Upper lobe of left lung (tissue), 4 donors: ENCODE measurements around the gene PARVB.

ENCODE experiments used
- POLR2A ChIP-seq, 4 donors: fragments of 450-650 bp; IDR thresholded peaks; one replicate each; pipeline ENCODE4 v1.5.1; 2016 to 2017; ENCODE audit warnings: antibody characterized with exemption in 4 of 4, mild to moderate bottlenecking in 2 of 4
- TF ChIP-seq, protein P1 (sequence below), 6 experiments: fragments of 450-650 bp in 4 of 6; fragments of 200-600 bp in 2 of 6; sonication (generic) in 2 of 6; IDR thresholded peaks; one replicate each; pipeline ENCODE4 v1.5.1; 2016 to 2019; ENCODE audit warnings: antibody characterized with exemption in 6 of 6

- TF ChIP-seq, protein P1, sequence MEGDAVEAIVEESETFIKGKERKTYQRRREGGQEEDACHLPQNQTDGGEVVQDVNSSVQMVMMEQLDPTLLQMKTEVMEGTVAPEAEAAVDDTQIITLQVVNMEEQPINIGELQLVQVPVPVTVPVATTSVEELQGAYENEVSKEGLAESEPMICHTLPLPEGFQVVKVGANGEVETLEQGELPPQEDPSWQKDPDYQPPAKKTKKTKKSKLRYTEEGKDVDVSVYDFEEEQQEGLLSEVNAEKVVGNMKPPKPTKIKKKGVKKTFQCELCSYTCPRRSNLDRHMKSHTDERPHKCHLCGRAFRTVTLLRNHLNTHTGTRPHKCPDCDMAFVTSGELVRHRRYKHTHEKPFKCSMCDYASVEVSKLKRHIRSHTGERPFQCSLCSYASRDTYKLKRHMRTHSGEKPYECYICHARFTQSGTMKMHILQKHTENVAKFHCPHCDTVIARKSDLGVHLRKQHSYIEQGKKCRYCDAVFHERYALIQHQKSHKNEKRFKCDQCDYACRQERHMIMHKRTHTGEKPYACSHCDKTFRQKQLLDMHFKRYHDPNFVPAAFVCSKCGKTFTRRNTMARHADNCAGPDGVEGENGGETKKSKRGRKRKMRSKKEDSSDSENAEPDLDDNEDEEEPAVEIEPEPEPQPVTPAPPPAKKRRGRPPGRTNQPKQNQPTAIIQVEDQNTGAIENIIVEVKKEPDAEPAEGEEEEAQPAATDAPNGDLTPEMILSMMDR (IDR thresholded peaks at IDR 0.05) = no peak
- TF ChIP-seq POLR2A (IDR thresholded peaks at IDR 0.05) = no peak
These were observed 92.9 kb downstream of the PARVB start for GRCh38 chr22:44116755-44117684.
